ENCODE data around the gene RPSA.
"Not testable (repeated sequence)": the region's sequence is repeated elsewhere in the genome, so short reads cannot be mapped to it uniquely, and the experiment has no call there.

RPSA gene

DNA sequence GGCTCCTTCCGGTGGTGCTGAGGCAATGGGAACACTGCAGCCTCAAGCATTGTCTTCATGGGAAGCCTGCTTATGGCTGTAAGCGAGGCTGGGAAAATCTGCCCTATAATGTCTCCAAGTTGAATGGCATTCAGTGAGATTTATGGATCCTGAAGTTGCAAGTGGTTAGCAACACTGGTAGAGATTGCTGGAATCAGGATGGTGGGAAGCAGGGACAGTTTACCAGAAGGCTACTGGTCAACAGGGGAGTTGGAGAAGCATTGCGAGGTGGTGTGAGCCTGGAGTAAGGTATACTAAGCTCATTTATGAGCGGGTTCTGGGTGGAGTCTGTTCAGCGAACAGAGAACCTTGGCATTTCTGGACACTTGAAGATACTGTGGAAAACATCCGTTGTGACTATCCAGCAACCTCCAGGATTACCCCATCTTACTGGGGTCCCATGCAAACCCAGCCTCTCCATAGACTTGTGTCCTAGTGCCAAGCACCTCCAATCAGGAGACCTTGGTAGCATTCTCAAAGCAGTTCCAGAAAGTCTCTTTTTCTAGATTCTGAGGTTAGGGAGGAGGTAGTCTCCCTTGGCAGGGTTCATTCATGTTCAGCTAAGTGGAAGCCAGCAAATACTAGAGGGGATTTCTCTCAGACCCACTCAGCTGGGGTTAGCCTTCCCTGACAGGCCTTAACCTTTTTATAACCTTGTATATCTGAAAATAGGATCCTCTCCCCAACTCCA, 7.3 kb downstream of the RPSA start:
- Histone ChIP-seq H3K4me3 (ENCODE audit: low read length) (no peak overlapping the region), H3K9me3 (replicated peaks; ENCODE audit: low read length) (no peaks in the 10 kb centered on the region), H3K36me3 (ENCODE audit: insufficient read depth, low read length) (peaks cover 60% of the 10 kb centered on the region), H3K4me2 (ENCODE audit: low read length) (no peak overlapping the region), H3K27me3 (ENCODE audit: control insufficient read depth, insufficient read depth, low read length) (no peaks in the 10 kb centered on the region), H3K4me1 (ENCODE audit: control insufficient read depth, insufficient read depth, low read length) (no peaks in the 10 kb centered on the region), H3K9ac (ENCODE audit: low read depth, low read length) (no peak overlapping the region)

DNA sequence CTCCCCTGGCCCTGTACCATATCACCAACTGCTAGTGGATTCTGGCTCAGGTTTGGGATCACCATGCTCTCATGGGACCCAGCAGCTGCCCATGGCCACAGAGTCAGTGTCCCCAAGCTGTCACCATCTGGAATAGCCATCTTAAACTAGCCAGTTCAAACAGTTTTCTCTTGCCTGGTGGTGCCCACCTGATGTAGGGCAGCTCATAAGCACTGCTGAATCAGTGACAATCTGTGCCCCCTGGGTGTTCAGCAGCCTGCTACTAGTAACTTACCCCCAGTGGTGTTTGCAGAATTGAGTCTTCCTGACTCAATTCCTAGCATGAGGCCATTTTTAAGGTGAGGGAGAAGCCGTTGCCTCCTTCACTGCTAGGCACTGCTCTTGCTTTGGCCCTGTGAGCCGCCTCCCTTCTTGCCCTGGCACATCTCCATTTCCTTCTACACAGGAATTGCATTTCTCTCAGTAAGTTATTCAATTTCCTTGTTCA, 7.9 kb downstream of the RPSA start:
- Histone ChIP-seq H3K27me3 (ENCODE audit: control insufficient read depth, insufficient read depth, low read length) (no peaks in the 10 kb centered on the region), H3K9me3 (replicated peaks; ENCODE audit: low read length) (no peaks in the 10 kb centered on the region), H3K36me3 (ENCODE audit: insufficient read depth, low read length) (peaks cover 54% of the 10 kb centered on the region), H3K4me3 (ENCODE audit: low read length) (no peak overlapping the region), H3K4me2 (ENCODE audit: low read length) (no peak overlapping the region), H3K4me1 (ENCODE audit: control insufficient read depth, insufficient read depth, low read length) (no peaks in the 10 kb centered on the region), H3K9ac (ENCODE audit: low read depth, low read length) (no peak overlapping the region)

DNA sequence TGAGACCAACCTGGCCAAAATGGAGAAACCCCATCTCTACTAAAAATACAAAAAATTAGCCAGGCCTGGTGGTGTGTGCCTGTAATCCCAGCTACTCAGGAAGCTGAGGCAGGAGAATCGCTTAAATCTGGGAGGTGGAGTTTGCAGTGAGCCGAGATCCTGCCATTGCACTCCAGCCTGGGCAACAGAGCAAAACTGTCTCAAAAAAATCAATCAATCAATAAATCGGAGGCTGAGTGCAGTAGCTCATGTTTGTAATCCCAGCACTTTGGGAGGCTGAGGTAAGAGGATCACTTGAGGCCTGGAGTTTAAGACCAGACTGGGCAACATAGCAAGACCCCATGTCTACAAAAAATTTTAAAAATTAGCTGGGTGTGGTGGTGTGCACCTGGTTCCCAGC, 8.8 kb downstream of the RPSA start:
- H3K4me1 ChIP-seq (ENCODE audit: control insufficient read depth, insufficient read depth, low read length); H3K9me3 ChIP-seq (replicated peaks; ENCODE audit: low read length); H3K27me3 ChIP-seq (ENCODE audit: control insufficient read depth, insufficient read depth, low read length); H3K9ac ChIP-seq (ENCODE audit: low read depth, low read length); H3K4me3 ChIP-seq (ENCODE audit: low read length); H3K4me2 ChIP-seq (ENCODE audit: low read length): not testable (repeated sequence)
- H3K36me3 ChIP-seq (ENCODE audit: insufficient read depth, low read length), result peaks cover 46% of the 10 kb centered on the region

DNA sequence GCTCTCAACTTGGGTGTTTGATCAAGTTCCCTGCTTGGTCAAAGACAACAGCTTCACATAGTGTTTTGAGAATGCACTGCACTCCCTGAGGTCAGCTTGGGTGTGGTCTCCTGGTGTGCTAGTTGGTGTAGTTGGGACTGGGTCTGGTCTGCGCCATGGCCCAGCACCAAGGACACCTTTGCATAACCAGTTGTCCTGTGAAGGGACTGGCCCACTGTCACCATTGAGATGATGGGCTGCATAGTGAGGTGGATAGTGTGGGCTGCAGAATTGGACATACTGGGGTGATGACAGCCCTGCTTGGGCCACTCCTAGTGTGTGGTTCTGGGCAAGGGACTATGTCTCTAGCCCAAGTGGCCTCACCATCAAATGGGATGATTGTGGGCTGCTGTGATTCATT, 9.5 kb downstream of the RPSA start:
- Histone ChIP-seq H3K9me3 (replicated peaks; ENCODE audit: low read length) (no peaks in the 10 kb centered on the region), H3K27me3 (ENCODE audit: control insufficient read depth, insufficient read depth, low read length) (no peaks in the 10 kb centered on the region), H3K4me2 (ENCODE audit: low read length) (no peak overlapping the region), H3K36me3 (ENCODE audit: insufficient read depth, low read length) (peaks cover 40% of the 10 kb centered on the region), H3K4me3 (ENCODE audit: low read length) (no peak overlapping the region), H3K9ac (ENCODE audit: low read depth, low read length) (no peak overlapping the region), H3K4me1 (ENCODE audit: control insufficient read depth, insufficient read depth, low read length) (no peaks in the 10 kb centered on the region)

DNA sequence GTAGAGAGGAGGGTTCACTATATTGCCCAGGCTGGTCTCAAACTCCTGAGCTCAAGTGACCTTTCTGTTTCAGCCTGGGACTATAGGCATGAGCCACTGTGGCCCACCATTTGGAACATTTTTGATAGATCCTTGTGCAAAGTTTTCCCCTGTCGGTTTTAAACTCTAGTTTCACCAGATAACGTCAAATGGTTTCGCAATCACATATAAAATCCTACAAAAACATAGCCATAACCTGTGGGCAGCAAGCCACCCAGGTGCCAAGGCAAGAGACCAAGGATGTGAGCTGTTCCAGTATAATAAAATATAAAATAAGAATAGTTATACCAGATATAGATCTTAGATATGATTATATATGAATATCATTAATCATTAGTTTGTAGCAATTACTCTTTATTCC, 10.5 kb downstream of the RPSA start:
- not testable (repeated sequence) for H3K9ac ChIP-seq (ENCODE audit: low read depth, low read length); H3K4me1 ChIP-seq (ENCODE audit: control insufficient read depth, insufficient read depth, low read length); H3K9me3 ChIP-seq (replicated peaks; ENCODE audit: low read length); H3K27me3 ChIP-seq (ENCODE audit: control insufficient read depth, insufficient read depth, low read length); H3K4me2 ChIP-seq (ENCODE audit: low read length); H3K4me3 ChIP-seq (ENCODE audit: low read length)
- peaks cover 30% of the 10 kb centered on the region for H3K36me3 ChIP-seq (ENCODE audit: insufficient read depth, low read length)

DNA sequence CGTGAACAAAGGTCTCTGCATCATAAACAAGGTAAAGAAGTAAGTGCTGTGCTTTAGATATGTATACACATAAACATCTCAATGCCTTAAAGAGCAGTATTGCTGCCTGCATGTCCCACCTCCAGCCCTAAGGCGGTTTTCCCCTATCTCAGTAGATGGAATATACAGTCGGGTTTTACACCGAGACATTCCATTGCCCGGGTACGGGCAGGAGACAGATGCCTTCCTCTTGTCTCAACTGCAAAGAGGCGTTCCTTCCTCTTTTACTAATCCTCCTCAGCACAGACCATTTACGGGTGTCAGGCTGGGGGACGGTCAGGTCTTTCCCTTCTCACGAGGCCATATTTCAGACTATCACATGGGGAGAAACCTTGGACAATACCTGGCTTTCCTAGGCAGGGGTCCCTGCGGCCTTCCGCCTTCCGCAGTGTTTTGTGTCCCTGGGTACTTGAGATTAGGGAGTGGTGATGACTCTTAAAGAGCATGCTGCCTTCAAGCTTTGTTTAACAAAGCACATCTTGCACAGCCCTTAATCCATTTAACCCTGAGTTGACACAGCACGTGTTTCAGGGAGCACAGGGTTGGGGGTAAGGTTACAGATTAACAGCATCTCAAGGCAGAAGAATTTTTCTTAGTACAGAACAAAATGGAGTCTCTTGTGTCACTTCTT, 12.2 kb downstream of the RPSA start:
- peaks cover 13% of the 10 kb centered on the region for H3K36me3 ChIP-seq (ENCODE audit: insufficient read depth, low read length)
- not testable (repeated sequence) for H3K9ac ChIP-seq (ENCODE audit: low read depth, low read length); H3K9me3 ChIP-seq (replicated peaks; ENCODE audit: low read length); H3K4me3 ChIP-seq (ENCODE audit: low read length); H3K4me1 ChIP-seq (ENCODE audit: control insufficient read depth, insufficient read depth, low read length); H3K27me3 ChIP-seq (ENCODE audit: control insufficient read depth, insufficient read depth, low read length); H3K4me2 ChIP-seq (ENCODE audit: low read length)

DNA sequence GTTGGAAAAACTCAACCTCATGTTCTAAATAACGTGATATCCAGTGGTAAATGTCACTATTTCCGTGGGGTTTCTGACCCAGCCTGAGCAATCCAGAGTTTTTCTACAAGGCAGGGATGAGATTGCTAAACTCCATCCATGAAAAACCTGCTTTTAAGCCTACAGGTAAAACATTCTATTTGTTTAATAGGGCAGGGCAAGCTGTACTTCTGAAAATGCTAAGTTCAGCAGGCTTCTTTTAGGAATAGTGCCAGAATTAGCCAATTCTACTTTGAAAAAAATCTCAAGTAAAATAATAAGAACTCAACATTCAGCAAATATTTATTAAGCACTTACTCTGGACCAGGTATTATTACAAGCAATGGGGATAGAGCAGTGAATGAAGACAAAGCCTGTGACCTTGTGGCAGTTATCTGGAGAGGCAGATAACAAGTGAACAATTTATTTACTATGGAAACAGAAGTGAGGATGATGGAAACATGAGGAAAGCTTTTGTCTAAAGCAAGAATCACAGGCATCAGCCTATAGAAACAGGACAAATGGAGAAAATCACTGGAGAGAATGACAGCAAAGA, 13.3 kb downstream of the RPSA start:
- no peaks in the 10 kb centered on the region for H3K9me3 ChIP-seq (replicated peaks; ENCODE audit: low read length)
- H3K27me3 ChIP-seq (ENCODE audit: control insufficient read depth, insufficient read depth, low read length), result no peaks in the 10 kb centered on the region
- no peaks in the 10 kb centered on the region for H3K4me1 ChIP-seq (ENCODE audit: control insufficient read depth, insufficient read depth, low read length)
- H3K4me3 ChIP-seq (ENCODE audit: low read length), result no peak overlapping the region
- H3K36me3 ChIP-seq (ENCODE audit: insufficient read depth, low read length), result peaks cover 1% of the 10 kb centered on the region
- no peak overlapping the region for H3K9ac ChIP-seq (ENCODE audit: low read depth, low read length)
- no peak overlapping the region for H3K4me2 ChIP-seq (ENCODE audit: low read length)

DNA sequence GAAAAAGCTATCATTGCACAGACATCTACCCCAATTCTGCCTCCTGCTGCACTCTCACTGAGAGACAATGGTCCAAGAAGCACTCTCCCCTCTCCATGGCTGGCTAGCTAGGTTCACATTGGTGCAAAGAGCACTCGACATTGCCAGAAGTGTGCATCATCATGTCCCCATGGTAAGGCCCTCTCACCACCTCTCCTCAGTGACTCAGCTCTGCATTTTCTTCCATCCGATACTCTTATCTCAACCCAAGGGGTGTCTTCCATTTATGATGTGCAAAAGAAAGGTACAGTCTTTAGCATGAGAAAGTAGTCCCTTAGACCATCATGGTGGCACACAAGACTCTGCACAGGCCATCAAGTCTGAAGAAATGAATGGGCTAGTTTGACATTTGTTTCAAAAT, 14.0 kb downstream of the RPSA start:
- Histone ChIP-seq H3K4me3 (ENCODE audit: low read length) (no peak overlapping the region), H3K36me3 (ENCODE audit: insufficient read depth, low read length) (no peaks in the 10 kb centered on the region), H3K4me1 (ENCODE audit: control insufficient read depth, insufficient read depth, low read length) (no peaks in the 10 kb centered on the region), H3K9me3 (replicated peaks; ENCODE audit: low read length) (no peaks in the 10 kb centered on the region), H3K9ac (ENCODE audit: low read depth, low read length) (no peak overlapping the region), H3K27me3 (ENCODE audit: control insufficient read depth, insufficient read depth, low read length) (no peaks in the 10 kb centered on the region), H3K4me2 (ENCODE audit: low read length) (no peak overlapping the region)

DNA sequence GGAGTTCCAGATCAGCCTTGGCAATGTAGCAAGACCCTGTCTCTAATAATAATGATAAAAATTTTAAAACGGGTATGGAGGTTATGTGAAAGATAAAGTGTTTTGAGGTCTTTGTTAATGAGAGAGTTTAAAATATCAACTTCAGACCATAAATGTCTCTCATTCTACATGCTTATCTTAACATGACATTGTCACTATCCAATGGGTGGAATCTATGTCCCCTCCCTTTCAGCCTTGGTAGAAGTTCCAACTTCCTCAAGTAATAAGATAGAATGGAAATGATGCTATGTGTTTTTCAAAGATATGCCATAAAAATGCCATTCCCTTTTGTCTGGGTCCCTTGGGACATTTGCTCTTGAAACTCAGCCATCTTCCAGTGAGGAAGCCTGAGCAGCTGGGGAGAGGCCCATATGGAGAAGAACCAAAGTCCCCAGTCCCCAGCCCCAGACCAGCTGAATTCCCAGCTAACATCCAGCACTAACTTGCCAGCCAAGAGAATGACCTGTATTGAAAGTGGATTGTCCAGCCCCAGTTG, 17.0 kb downstream of the RPSA start:
- H3K9ac ChIP-seq (ENCODE audit: low read depth, low read length), result no peak overlapping the region
- no peak overlapping the region for H3K4me2 ChIP-seq (ENCODE audit: low read length)
- no peaks in the 10 kb centered on the region for H3K9me3 ChIP-seq (replicated peaks; ENCODE audit: low read length)
- H3K36me3 ChIP-seq (ENCODE audit: insufficient read depth, low read length), result no peaks in the 10 kb centered on the region
- no peaks in the 10 kb centered on the region for H3K27me3 ChIP-seq (ENCODE audit: control insufficient read depth, insufficient read depth, low read length)
- H3K4me3 ChIP-seq (ENCODE audit: low read length), result no peak overlapping the region
- no peaks in the 10 kb centered on the region for H3K4me1 ChIP-seq (ENCODE audit: control insufficient read depth, insufficient read depth, low read length)

DNA sequence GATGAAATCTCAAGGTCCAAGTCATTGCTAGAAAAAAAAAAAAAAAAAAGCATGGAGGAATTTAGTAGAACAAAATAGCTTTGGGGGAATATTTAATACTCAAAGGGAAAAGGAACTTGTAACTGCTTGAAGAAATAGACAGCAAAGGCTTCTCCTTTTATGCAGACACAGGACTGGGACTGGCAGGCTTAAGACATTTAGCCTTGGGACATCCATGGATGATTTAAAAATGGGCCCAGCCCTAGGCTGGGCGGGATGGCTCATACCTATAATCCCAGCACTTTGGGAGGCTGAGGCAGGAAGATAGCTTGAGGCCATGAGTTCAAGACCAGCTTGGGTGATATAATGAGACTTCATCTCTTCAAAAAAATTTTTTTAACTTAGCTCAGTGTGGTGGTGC, 19.8 kb downstream of the RPSA start:
- no peaks in the 10 kb centered on the region for H3K9me3 ChIP-seq (replicated peaks; ENCODE audit: low read length)
- H3K4me3 ChIP-seq (ENCODE audit: low read length), result no peak overlapping the region
- no peaks in the 10 kb centered on the region for H3K4me1 ChIP-seq (ENCODE audit: control insufficient read depth, insufficient read depth, low read length)
- no peaks in the 10 kb centered on the region for H3K27me3 ChIP-seq (ENCODE audit: control insufficient read depth, insufficient read depth, low read length)
- no peak overlapping the region for H3K4me2 ChIP-seq (ENCODE audit: low read length)
- H3K36me3 ChIP-seq (ENCODE audit: insufficient read depth, low read length), result no peaks in the 10 kb centered on the region
- H3K9ac ChIP-seq (ENCODE audit: low read depth, low read length), result no peak overlapping the region

DNA sequence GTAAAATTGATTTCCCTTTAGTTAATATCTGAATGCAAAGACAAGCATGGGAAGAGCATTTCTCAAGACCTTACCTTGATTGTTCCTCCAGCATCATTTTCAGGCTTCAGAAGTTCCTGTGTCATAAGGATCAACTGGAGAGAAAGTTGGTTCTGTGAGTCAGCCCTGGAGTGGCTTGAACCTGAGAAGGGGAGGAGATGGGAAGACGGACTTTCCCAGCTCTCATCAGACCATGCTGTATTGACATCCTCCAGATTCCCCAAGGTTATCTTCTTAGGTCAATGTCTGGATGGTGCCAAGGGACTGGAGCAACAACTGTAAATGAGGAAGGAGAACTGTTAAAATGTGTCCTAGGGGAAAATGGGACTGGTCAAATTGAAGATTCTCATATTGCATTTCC, 21.0 kb downstream of the RPSA start:
- H3K9ac ChIP-seq (ENCODE audit: low read depth, low read length), result no peak overlapping the region
- H3K27me3 ChIP-seq (ENCODE audit: control insufficient read depth, insufficient read depth, low read length), result no peaks in the 10 kb centered on the region
- no peaks in the 10 kb centered on the region for H3K4me1 ChIP-seq (ENCODE audit: control insufficient read depth, insufficient read depth, low read length)
- no peaks in the 10 kb centered on the region for H3K9me3 ChIP-seq (replicated peaks; ENCODE audit: low read length)
- H3K4me3 ChIP-seq (ENCODE audit: low read length), result no peak overlapping the region
- no peak overlapping the region for H3K4me2 ChIP-seq (ENCODE audit: low read length)
- no peaks in the 10 kb centered on the region for H3K36me3 ChIP-seq (ENCODE audit: insufficient read depth, low read length)

Data from skeletal muscle satellite cell (primary cell).